Femur (tissue), 1 donor: ENCODE data around the gene MYO7B.

ENCODE experiments used
- DNase-seq: peaks from one replicate; pipeline ENCODE4 v3.0.0-alpha.2; 2017

The MYO7B gene

DNA sequence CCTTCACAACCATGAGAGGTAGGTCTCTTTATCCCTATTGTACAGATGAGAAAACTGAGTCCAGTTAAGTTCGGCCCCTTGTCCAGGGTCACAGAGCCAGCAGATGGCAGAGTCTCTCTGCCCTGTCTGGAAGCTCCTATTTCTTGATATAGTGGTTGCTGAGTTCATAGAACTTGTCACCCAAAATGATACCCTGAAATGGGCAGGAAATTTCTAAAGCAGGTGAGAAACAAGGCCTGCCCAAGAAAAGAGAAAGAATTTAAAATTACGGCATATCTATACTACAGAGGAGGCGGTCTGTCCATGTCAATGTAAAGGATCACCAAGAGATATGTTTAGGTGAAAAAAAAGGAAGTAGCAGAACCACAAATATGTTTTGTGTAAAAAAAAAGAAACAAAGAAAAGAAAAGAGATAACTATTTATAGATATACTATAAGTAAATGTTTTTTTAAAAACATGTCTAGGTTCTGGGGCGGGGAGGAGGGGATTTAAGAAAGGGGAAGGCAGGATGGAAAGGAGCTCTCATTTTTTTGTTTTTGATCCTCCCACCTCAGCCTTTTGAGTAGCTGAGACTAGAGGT, 39.8 kb downstream of the MYO7B start:
- no peak for DNase-seq

DNA sequence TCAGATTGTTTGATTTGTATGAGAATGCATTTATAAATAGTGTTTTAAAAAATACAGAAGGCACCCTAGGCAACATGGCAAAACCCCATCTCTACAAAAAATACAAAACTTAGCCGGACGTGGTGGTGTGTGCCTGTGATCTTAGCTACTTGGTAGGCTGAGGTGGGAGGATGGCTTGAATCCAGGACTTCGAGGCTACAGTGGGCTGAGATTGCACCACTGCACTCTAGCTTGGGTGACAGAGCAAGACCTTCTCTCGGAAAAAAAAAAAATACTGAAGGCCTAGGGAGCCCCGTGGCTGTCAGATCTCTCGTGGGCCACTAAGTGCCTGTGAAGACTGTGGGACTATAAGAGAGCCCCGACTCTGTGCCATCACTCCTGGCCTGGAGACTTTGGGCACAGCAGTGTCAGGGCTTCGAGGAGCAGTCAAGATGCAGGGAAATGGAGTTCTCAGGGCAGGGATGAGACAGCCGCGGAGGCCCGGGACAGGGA, 40.5 kb downstream of the MYO7B start:
- DNase-seq: no peak

DNA sequence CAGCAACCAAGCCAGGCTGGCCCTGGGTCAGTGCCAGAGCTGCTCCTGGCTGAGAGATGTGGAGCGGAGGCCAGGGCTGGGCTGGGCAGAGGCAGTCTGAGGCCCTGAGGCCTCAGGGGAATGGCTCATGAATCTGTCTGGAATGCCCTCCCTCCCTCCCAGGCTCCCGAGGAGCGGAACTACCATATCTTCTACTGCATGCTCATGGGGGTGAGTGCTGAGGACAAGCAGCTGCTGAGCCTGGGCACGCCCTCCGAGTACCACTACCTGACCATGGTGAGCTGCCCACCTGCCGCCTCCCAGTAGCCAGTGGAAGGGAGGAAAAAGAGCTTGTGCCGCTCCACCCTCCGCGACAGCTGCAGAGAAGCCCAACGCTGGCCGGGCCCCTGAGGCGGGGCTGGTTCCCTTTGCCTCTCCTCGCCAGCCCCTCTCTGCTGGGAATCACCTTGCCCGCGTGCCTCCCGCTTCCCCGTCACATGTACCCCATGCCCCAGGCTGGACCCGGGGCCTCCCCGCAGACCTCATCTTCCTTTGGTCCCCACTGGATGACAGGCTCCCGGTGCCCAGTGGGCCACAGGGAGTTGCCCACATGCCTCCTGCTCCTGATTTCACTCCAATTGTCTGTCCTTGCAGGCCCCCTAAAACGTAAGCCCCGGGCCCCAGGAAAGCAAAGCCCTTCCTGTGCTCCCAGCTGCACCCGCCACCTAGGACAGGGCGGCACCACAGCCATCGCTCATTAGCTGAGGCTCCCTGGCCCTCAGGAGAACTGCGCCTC, 41.1 kb downstream of the MYO7B start:
- DNase-seq: peak; percentile 78

DNA sequence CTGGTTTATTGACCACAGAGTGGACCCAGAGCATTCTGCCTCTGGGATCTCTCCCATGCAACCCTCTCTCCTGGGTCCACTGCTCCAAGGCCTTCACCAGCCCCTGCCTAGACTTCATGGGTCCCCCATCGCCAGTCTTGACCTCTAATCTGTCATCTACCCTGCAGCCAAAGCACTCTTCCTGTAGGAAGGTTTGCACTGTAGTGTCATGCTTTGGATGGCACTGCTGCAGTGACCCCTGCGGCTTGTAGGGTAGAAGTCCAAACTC, 41.7 kb downstream of the MYO7B start:
- DNase-seq: peak; percentile 11

DNA sequence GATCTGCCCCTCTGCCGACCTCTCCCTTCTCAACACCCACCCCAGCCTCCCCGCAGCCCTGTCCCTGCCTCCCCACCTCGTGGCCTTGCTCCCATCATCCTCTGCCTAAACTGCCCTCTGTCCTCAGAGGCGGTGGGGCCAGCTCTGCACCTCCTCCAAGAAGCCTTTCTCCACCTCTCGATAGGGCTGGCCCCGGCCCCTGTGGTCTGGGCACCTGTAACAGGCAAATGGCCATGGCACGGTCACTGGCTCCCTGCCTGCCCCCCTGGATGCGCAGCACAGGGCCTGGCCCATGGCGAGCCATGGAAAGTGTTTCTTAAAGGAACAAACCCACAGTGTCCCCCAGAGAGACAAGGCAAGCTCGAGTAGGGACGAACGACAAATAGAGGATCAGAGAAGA, 42.0 kb downstream of the MYO7B start:
- peak; percentile 10 for DNase-seq

DNA sequence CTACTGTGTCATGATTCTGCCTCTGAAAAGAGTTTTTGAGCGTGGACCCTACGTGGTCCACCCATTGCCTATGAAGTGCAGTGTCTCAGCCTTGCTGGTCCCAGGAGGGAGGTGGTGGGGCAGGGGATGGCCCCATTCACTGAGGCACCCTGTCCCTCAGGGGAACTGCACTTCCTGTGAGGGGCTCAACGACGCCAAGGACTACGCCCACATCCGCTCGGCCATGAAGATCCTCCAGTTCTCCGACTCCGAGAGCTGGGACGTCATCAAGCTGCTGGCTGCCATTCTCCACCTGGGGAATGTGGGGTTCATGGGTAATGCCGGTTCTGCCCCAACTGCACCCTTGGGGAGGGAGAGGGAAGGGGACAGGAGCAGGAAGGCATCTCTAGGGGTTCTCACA, 42.5 kb downstream of the MYO7B start:
- DNase-seq: peak; percentile 16

DNA sequence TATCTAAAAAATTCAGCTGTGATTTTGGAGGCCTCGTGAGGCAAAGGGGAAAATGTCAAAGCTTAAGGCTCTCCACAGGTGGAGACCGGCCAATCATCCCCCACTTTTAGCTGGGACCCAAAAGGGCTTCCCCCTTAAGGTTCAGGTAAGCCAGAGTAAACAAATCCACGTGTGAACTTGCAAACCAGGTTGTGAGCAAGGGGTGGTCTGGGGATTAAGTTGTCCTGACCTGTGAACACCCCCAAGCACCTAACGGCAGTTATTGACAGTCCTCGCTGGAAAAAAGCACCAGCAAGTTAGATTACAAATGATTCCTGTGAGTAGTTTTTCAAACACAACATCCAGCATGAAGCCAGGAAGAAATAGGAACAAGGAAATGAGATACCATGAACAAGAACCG, 42.9 kb downstream of the MYO7B start:
- DNase-seq: no peak

DNA sequence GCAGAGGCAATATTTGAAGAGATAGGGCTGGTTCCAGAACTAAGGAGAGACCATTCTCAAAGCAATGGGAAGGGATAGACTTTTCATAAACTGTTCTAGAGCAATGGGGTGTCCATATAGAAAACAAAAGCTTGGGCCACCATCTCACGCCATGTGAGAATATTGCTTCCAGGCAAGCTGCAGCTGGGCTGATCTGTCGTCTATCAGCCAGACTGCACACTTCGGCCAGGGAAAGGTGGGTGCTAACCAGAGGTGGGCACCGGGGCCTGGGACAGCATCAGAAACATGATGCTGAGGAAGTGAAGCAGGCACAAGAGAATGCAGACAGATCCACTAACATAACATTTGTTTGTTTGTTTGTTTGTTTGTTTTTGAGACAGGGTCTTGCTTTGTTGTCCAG, 43.7 kb downstream of the MYO7B start:
- no peak for DNase-seq

DNA sequence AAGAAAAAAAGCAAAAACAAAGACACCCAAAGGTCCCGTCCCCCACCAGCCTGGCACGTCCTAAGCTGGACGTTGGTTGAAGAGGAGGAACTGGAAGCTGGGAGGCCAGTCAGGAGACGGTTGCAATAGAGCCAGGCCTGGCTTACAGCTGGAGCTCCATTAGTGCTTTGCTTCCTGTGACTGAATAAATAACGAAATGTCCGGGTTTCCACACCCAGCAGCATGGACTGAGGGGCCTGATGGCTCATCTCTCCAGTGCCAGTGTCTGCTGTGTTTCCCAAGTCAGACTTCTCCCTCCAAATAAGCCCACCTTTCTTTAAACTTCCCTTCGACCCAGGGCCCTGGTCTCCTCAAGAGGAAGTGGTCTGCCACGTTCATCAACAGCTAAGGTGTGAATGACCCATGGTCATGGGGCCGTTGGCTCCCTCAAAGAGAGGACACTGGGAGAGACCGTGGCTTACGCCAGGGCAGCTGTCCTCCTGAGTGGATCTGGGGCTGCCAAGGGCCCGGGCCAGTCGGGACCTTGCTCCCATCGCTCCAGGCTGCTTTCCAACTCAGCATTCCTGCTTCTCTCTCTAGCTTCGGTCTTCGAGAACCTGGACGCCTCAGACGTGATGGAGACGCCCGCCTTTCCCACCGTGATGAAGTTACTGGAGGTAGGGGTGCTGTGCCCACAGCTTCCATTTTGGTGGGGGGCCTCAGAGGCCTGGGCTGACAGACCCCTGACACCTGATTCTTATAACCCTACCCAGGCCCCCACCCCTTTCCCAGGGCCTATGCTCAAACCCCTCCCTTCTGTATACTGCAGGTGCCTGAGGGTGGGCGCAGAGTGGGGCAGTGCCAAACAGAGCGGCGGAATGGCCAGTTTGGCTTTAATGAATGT, 44.9 kb downstream of the MYO7B start:
- peak; percentile 12 for DNase-seq

DNA sequence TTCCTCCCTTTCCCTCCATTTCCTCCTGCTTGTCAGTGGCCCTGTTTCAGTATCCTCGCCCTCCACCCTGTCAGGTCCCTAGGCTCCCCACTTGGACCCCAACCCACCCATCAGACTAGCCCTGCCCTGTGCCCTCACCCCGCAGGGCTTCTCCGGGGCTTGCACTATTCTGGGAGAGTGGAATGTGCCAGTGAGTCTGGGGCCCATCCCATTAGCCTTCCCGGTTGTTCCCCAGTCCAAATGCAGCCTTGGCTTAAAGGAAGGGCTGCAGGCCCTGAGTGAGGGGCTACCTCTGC, 45.5 kb downstream of the MYO7B start:
- DNase-seq: no peak

DNA sequence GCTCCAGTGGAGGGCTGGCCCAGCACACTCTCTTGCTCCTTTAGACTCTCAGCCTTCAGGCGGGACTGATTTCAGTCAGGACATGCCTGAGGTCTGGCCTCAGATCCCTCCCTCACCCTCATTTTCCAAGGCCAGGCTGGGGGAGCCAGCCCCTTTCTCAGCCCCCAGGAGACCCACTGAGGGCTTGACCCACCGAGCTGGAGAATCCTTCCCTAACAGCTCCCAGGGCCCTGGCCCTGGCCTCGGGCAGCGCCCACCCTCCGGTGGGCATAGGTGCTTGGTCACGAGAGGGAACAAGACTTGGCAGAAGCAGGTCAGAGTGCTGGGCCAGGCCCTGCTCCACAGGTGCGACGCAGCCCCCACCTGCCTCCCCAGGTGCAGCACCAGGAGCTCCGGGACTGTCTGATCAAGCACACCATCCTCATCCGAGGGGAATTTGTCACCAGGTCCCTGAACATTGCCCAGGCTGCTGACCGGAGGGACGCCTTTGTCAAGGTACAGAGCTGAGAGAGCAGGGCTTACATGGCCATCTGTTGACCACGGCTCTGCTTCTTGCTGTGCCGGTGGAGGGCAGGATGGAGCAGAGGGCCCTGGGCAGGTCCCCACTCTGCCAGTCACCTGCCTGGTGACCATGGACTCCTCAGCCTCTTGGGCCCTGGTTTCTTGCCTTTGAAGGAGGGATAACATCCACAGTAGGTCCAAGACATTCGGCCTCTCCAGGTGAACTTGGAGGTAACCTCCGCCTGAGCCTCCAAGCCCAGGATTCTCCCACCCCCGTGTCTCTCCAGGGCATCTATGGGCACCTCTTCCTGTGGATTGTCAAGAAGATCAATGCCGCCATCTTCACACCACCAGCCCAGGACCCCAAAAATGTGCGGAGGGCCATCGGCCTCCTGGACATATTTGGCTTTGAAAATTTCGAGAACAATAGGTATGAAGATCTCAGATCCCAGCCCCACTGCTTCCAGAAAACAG, 46.3 kb downstream of the MYO7B start:
- peak; percentile 11 for DNase-seq

DNA sequence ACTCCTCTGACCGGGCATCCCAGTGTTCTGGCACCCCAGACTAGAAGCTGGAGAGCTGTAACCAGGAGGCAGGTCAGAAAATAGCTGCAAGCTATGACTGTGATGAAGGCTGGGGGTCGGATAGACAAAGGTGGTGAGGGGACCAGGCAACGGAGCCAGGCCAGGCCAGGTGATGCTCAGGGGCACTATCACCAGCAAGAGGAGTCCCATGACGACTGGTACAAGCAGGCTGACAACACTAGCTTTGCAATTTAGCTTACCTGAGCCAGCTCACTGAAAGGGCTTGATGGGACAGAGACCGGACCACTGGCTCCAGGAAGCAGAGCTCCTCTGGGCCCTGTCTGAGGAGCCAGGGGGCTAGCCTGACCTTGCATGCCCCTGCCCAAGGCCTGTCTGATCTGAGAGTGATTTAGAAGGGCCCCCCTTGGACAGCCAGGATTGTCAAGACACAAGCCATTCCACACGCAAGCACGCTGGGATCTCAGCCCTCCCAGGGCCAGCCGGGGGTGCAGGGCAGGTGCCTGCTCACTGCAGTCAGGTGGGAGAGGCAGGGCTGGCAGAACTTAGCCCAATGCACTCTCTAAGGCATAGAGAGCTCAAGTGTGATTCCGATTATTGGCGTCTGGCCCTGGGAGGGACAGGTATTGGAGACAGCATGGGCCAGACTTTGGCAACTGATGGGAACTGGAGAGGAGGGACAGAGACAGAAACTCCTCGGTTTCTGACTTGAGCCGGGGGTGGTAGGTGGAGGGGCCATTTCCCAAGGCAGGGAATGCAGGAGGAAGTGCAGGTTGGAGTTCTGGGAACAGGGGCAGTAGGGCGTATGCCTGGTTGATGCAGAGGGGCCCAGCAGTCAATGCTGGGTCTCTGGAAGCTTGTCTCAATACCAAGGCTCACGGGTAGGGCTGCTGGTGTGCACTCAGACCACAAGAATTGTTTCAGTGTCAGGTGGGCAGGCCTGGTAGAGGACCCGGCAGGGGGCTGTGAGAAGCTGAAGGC, 47.7 kb downstream of the MYO7B start:
- DNase-seq: no peak

DNA sequence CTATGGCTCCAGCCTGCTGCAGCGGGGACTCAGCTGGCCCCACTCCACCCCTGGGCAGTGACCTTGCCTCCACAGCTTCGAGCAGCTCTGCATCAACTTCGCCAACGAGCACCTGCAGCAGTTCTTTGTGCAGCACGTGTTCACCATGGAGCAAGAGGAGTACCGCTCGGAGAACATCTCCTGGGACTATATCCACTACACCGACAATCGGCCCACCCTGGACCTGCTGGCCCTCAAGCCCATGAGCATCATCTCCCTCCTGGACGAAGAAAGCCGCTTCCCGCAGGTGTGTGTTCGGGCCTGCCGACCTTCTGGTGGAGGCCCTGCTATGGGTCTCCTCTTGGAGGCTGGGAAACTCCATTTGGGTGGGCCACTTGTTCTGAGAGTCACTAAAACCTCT, 48.6 kb downstream of the MYO7B start:
- no peak for DNase-seq

DNA sequence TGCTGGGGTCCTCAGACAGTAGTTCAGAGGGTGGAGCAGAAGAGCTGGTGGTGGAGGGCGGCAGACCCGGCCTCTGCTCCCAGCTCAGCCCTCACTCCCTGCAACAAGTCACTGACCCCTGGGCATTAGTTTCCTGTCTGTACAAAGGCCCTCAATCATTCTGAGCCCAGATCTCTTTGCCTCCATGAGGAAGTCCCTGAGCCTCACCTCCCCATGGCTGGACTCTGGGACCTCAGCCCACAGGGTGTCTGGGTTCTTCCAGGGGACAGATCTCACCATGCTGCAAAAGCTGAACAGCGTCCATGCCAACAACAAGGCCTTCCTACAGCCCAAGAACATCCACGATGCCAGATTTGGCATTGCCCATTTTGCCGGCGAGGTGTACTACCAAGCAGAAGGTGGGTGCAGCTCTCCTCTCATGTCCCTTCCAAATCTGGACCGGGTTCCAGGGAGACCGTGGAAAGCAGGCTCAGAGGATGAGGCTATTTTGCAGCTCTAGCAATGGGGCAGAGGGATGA, 49.1 kb downstream of the MYO7B start:
- peak; percentile 10 for DNase-seq

DNA sequence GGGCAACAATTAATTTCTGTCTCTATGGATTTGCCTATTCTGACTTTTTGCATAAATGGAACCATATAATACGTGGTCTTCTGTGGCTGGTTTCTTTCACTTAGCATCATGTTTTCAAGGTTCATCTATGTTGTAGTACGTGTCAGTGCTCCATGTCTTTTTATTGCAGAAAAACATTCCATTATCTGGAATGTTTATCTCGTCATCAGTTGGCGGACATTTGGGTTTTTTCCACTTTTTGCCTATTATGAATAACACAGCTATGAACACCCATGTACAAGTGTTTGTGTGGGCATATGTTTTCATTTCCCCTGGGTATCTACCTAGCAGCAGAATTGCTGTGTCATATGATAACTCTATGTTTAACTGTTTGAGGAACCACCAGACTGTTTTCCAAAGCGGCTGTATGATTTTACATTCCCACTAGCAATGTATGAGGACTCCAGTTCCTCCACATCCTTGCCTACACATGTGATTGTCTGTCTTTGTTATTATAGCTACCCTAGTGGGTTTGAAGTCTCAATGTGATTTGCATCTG, 49.9 kb downstream of the MYO7B start:
- DNase-seq: no peak

DNA sequence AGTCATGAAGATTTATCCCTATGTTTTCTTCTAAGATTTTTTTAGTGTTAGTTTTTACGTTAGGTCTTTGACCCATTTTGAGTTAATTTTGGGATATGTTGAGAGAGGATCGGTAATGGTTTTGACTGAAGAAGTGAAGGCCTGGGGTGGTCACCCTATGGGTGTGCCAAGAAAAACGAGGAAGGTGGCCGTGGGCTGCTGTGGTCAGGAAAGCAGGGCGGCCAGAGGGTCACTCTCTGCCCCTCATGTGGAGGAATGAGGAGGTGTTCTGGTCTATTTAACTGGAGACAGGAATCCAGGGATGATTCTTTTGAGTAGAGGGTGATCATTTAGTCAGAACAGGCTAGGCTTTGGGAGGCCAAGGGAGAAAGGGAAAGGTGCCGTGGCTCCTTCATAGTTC, 50.7 kb downstream of the MYO7B start:
- DNase-seq: no peak

DNA sequence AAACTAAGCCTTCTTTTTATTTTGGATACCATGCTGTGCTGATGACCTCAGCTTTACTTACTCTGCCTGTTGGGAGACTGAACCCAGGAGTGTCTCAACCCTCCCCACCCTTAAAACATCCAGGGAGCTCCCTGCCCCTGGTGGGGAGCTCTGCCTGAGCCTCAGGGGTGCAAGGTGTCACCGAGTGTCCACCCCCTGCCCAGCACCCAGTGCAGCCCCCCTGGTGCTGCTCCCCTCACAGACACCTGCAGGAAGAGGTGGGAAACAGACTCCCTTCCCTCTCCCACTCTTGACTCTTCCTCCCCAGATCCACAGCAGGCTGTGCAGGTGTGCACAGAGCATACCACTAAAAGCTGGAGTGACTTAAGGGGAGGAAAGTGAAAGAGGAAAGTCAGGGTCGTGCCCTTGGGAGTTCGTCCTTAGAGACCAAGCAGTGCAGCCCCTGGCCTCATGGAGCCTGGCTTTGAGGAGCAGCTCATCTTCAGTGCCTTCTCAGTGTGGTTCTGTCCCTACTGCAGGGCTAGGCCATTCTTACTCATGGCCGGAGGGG, 51.3 kb downstream of the MYO7B start:
- no peak for DNase-seq

DNA sequence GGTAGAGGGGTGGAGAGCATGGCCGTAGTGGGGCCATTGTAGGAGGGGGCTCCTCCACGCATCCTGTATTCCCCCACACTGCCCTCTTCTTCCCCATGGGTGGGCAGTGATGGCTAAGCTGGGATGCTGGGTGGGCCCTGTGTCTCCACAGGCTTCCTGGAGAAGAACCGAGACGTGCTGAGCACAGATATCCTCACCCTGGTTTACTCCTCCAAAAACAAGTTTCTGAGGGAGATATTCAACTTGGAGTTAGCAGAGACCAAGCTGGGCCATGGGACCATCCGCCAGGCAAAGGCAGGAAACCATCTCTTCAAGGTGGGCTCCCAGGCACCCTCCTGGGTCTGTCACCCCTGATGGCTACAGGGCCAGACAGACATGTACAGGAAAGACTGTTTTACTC, 52.8 kb downstream of the MYO7B start:
- no peak for DNase-seq

DNA sequence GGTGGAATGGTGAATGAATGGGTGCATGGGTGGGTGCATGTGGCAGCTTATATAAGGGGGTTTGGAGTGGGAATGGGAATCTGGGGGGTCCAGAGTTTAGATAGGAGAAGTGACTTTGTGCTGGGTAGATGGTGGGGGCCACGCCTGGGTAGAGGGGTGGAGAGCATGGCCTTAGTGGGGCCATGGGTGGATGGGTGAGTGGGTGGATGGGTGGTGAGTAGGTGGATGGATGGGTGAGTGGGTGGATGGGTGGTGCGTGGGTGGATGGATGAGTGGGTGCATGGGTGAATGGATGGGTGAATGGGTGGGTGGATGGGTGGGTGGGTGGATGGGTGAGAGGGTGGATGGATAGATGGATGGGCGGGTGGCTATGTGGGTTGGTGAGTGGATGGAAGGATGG, 53.9 kb downstream of the MYO7B start:
- no peak for DNase-seq

DNA sequence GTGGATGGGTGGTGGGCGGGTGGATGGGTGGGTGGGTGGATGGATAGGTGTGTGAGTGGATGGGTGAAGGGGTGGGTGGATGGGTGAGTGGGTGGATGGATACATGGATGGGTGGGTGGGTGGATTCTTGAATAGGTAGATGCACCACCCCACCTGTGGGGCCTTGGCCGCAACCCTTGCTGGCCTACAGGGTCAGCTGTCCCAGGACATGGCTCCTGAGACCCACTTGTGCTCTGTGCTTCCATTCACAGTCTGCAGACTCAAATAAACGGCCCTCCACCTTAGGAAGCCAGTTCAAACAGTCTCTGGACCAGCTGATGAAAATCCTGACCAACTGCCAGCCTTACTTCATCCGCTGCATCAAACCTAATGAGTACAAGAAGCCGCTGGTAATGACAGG, 54.4 kb downstream of the MYO7B start:
- peak; percentile 10 for DNase-seq
